Measurements from ENCODE around the gene SERPINC1. TPM values are rescaled to one million over a fixed set of nuclear protein-coding genes. Genes with fewer than 3 reads are reported as not detected.

Gene SERPINC1
- polyA plus RNA-seq, 4 donors, result 0.19 to 1.0 (median 0.89) TPM; not detected in 1

DNA sequence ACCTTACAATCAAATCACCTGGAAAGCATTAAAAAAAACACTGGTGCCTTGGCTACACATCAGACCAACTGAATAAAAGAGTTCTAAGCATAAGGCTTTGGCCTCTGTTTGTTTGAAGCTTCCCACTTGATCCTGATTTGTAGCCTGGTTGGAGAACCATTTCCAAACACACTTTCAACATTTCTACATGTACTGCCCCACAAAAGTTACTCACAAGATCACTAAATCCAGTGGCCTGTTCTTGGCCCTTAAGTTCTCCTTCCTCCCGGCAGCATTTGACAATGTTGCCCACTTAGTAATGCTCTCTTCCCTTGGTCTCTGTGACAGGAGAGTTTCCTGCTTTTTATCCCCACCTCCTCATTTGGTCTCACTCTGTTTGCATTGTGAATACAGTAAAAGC lies 61.1 kb downstream of the SERPINC1 start:
- Histone ChIP-seq H3K27ac (ENCODE audit: low read depth in 1 of 3, low read length in 2 of 3) (no peak overlapping the region), H3K27me3 (ENCODE audit: control insufficient read depth in 3 of 3, insufficient read depth in 3 of 3, low read length in 3 of 3) (no peaks in the 10 kb centered on the region), H3K4me3 (ENCODE audit: low read depth in 1 of 3, low read length in 3 of 3) (no peak overlapping the region), H3K36me3 (ENCODE audit: control insufficient read depth in 3 of 3, insufficient read depth in 2 of 3, low read depth in 1 of 3, low read length in 3 of 3) (peaks cover 2 to 32% (median 11%) of the 10 kb centered on the region in 3 donors), H3K4me1 (ENCODE audit: control insufficient read depth in 3 of 3, insufficient read depth in 2 of 3, low read depth in 1 of 3, low read length in 2 of 3) (peaks cover 0 to 4% (median 0%) of the 10 kb centered on the region in 3 donors), H3K9me3 (ENCODE audit: control insufficient read depth in 2 of 2, insufficient read depth in 1 of 2, low read depth in 1 of 2, low read length in 1 of 2) (no peaks in the 10 kb centered on the region)
- DNase-seq, result no peak
- WGBS, 3 donors, result 75 to 100% (median 90%) methylated on average over 1 of the region's 1 CpG
- FAIRE-seq, result no peak

Other genes with a start within 250 kb of the SERPINC1 start
- gene ANKRD45, start 247.5 kb downstream of the SERPINC1 start, polyA plus RNA-seq, result under 1 TPM in 2 of 4 donors, not detected in 2; 0.13 to 0.24 TPM
- gene KLHL20, start 202.3 kb downstream of the SERPINC1 start, polyA plus RNA-seq, result 10 to 100 TPM in 1 of 4 donors, 1 to 10 TPM in 3; 6.9 to 14.3 (median 8.6) TPM
- 10 to 100 TPM in 2 of 4 donors, 1 to 10 TPM in 2; 5.1 to 22.3 (median 13.0) TPM for gene DARS2, start 92.7 kb downstream of the SERPINC1 start, polyA plus RNA-seq
- gene CENPL, start 92.4 kb downstream of the SERPINC1 start, polyA plus RNA-seq, result 1 to 10 TPM; 1.1 to 6.9 (median 4.0) TPM
- gene GAS5, start 49.3 kb downstream of the SERPINC1 start, polyA plus RNA-seq, result 100 to 1,000 TPM; 375 to 686 (median 587) TPM
- 1 to 10 TPM in 2 of 4 donors, under 1 TPM in 2; 0.22 to 3.9 (median 0.69) TPM for gene ZBTB37, start 48.9 kb downstream of the SERPINC1 start, polyA plus RNA-seq
- gene RC3H1, start 105.0 kb upstream of the SERPINC1 start, polyA plus RNA-seq, result 10 to 100 TPM in 1 of 4 donors, 1 to 10 TPM in 3; 2.4 to 12.3 (median 4.4) TPM
- 10 to 100 TPM; 20.6 to 53.9 (median 25.1) TPM for gene RABGAP1L, start 242.2 kb upstream of the SERPINC1 start, polyA plus RNA-seq